HG02852 (cell line): ENCODE results near the gene DYRK4.
"Not testable (repeated sequence)": the region's sequence is repeated elsewhere in the genome, so short reads cannot be mapped to it uniquely, and the experiment has no call there.

ENCODE experiments used
- ATAC-seq: cut with Tn5 transposase; IDR thresholded peaks from one replicate; pipeline ENCODE4 v1.9.1; 2021; ENCODE audit warnings: mild to moderate bottlenecking, moderate library complexity; ENCODE audit not compliant: unreplicated experiment

The DYRK4 gene

GRCh38 chr12:4562034-4562657, at the start of gene DYRK4:
DYRK4 (plus strand) TSS chr12:4562208; CDS start chr12:4562246, 38 bp downstream.
- no peak for ATAC-seq

DNA sequence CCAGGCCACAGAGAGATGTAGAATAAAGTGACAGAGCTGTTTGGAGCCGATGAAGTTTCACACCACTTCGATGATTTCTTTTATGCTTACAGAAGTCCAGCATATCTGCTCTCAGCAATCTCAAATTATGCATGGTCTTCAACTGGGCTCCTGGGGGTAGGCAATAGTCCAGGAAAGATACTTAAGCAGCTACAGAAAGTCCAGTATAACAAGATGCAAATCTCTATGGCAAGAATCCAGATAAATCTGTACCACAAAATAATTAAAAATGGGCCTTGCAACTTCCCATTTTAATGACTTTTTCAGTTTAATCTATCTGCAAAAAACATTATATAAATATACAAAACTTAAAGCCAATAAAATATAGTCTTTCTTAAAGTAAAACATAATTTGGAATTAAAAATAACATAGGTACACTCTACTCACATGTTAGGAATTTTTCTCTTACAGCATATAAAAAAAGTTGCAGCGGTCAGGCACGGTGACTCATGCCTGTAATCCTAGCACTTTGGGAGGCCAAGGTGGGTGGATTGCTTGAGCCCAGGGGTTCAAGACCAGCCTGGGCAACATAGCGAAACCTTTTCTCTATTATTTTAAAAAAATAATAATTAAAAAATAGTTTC, 43.8 kb upstream of the DYRK4 start:
- no peak for ATAC-seq

DNA sequence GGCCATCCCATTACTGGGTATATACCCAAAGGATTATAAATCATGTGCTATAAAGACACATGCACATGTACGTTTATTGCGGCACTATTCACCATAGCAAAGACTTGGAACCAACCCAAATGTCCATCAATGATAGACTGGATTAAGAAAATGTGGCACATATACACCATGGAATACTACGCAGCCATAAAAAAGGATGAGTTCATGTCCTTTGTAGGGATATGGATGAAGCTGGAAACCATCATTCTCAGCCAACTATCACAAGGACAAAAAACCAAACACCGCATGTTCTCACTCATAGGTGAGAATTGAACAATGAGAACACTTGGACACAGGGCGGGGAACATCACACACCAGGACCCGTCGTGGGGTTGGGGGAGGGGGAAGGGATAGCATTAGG, 38.6 kb upstream of the DYRK4 start:
- ATAC-seq, result not testable (repeated sequence)

- ATAC-seq, result no peak
These were observed 35.0 kb upstream of the DYRK4 start for GRCh38 chr12:4526923-4527546.

DNA sequence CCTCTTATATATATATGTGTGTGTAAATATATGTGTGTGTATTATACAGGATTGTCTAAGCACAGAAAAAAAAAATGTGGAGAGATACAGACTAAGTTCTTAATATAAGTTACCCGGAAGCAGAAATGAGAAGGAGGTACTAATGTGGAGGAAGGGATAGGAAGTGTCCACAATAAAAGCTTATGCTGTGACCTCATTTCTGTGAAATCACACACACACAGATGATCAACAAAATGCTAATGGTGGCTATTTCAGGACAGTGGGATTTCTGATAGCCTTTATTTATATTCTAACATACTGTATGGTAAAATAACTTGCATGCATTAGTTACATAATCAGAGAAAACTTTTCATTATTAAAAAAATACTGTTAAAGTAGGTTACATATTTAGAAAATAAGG, 31.8 kb upstream of the DYRK4 start:
- no peak for ATAC-seq

DNA sequence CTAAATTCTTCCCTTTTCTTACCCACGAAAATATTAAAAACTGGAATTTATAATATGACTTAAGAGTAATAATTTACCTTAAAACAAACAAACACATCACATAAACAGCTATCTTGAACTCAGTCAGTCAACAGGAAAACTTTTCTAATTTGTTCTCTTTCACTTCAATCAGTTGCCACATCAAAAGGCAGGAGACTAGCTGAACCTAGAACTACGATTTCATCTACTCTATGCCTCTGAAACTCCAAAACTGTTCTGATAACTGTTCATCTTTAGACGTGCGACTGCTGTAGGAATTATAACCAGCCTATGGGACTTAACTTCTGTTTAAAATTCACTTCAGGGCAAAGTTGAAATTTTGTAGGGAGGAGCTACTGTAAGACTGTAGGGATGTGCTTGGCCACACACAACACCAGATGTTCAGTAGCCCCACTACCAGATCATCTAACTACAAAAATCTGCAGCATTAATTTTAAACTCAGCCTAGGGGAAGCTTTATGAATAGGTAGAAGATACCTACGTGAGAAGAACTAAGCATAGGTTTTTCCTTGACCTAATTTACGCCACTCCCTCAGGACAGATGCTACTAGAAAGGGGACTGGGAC, 30.9 kb upstream of the DYRK4 start:
- no peak for ATAC-seq

DNA sequence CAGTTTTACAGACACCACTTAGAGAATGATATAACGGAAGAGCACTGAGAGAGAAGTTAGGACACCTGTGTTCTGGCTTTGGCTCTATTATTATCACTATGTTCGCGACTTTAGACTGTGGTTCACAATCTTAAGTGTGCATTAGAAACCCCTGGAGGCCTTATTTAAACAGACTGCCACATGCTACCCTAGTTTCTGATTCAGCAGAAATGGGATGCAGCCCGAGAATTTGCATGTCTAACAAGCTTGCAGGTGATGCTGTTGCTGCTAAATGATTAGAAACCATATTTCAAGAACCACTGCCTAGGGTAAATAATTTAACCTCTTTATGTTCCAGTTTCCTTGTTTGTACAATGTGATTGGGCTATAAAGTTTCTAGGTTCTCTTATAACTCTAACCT, 26.9 kb upstream of the DYRK4 start:
- ATAC-seq, result no peak

DNA sequence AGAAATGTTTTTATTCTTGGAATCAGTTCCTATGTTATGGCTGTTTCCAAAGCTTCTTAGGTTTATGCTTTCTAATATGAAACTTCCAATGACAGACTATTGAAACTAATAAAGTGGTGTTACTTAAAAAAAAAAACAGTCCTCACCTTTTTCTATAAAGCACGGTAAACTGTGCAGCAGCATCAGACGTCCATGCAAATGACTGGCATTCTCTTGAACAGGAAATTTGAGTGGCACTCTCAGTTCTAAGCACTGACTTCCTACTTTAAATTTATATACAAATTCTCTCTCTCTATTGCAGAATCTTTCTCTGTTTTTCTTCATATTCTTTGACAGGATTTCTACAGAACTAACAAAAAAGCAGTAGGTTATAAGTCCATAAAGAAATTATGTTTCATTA, 26.1 kb upstream of the DYRK4 start:
- no peak for ATAC-seq

DNA sequence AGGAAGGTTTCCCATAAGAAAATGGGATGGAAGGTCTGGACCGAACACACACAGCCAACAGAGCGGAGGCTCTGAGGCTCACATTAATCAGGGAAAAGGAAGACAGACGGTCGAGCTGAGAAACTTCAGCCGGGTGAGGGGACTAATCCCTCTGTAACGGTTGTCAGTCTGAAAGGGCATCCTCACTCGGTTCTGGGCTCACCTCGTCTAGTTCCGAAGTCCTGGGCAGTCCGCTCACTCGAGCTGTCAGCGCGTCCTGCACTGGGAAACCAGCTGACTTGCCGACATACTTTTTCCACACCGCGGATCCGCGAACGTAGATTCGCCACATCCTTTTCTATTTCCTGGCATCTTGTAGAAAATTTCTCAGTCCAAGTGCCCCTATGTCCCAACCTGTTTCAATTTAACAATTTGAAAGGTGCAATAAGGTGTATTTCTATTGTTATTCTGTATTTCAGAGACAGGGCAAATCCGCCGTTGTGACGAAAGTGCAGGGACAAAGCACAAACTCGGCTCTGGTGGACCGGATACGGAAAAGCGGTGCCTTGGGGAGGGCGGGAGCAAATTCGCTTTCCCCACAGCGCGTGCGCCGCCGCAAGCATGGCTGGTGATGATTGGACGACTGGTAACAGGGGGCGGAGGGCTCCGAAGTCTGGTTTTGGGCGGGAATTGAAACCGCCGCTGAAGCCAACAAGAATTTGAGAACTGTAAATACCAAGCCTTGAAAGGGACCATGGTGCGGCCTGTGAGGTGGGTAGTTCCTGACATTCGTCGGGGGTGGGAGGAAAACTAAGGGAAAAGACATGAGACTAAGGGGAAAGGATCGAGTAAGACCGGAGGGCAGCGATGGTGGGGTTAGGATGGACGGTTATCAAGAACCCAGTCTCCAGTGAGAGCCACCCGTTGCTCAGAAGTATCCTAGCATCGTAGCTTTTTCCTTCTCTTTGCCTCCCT, 23.5 kb upstream of the DYRK4 start, which contains the start of gene RAD51AP1:
Gene RAD51AP1 (plus strand): TSS at position 684 of the 954 bp plus-strand sequence. CDS start 50 bp downstream, at position 734.
- peak; percentile 86 for ATAC-seq

GRCh38 chr12:4539167-4539870, 22.7 kb upstream of the DYRK4 start:
- ATAC-seq, result no peak

GRCh38 chr12:4540170-4540569, 21.8 kb upstream of the DYRK4 start:
- ATAC-seq, result no peak

GRCh38 chr12:4540638-4541037, 21.4 kb upstream of the DYRK4 start:
- no peak for ATAC-seq

GRCh38 chr12:4545195-4545594, 16.8 kb upstream of the DYRK4 start:
- no peak for ATAC-seq

DNA sequence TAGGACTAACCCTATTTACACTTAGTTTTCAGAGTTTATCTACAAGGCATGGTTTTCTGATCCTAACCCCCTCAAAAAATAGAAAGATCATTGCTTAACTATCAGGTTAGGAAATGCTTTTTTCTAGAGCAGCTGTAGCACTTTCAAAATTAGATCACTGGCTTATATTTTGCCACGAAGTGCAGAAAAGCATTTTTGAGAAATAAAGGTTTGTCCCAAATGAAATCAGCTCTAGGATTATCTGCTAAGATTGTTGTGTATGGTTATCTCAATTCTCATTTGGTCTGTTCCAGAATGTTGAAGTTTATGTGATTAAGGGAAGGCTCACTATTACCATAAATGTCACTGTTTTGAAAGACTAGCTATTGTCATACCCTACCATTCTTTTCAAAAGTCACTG, 9.8 kb upstream of the DYRK4 start:
- ATAC-seq, result no peak

GRCh38 chr12:4553943-4554342, 8.1 kb upstream of the DYRK4 start:
- no peak for ATAC-seq

DNA sequence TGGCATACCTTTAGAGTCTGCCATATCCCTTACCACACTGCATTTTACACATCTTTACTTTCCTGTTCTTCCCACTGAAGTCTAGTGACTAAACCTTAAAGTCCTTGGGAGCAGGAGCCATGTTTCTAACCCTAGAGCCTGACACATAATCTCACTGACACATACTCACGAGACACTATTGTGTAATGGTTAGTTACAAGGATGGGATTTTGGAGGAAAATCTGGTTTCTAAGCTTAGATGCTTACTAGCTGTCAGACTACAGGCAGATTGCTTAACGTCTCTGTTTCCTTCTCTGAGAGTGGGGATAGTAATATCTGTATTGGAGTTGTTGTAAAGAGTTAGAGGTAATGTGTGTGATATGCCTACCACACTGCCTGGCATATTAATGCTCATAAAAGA, 6.2 kb upstream of the DYRK4 start:
- ATAC-seq, result no peak

- ATAC-seq, result no peak
These were observed 5.1 kb upstream of the DYRK4 start for GRCh38 chr12:4556735-4557530.

- ATAC-seq, result no peak
These were observed 4.4 kb upstream of the DYRK4 start for GRCh38 chr12:4557586-4557985.

DNA sequence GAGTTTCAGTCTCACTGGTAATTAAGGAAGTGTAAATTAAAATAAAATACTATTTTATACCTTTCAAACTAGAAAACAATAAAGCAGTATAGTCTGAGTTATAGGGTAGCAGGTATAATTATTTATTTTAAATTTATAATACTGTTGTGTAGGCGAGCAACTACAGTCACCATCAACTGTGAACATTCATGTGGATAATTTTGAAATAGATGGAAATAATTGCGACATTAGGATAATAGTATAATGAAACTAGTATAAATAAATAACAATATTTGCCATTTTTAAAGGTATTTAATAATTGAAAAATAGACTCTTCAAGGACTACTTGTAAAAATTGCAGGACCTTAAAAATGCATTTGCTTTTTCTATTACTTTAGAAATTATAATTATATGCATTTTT, 3.8 kb upstream of the DYRK4 start:
- ATAC-seq, result no peak
